GM03348 (cell line): ENCODE results near the gene ZCCHC14.
"Not testable (repeated sequence)": the region's sequence is repeated elsewhere in the genome, so short reads cannot be mapped to it uniquely, and the experiment has no call there.

Experiments
- DNase-seq: peaks from one replicate; pipeline ENCODE4 v3.0.0; 2012; ENCODE audit warnings: low spot score

ZCCHC14 gene

GRCh38 chr16:87497023-87497766 is 4.4 kb upstream of the ZCCHC14 start:
- not testable (repeated sequence) for DNase-seq

GRCh38 chr16:87496447-87496801 is 3.6 kb upstream of the ZCCHC14 start:
- DNase-seq: no peak

- no peak for DNase-seq
These were observed 3.0 kb upstream of the ZCCHC14 start for GRCh38 chr16:87495578-87496446.

- no peak for DNase-seq
These were observed 920 bp upstream of the ZCCHC14 start for GRCh38 chr16:87493608-87494280.

- no peak for DNase-seq
These were observed 563 bp downstream of the ZCCHC14 start for GRCh38 chr16:87492291-87492630.

GRCh38 chr16:87491522-87492290 is 1.1 kb downstream of the ZCCHC14 start:
- no peak for DNase-seq

- DNase-seq: not testable (repeated sequence)
These were observed 1.9 kb downstream of the ZCCHC14 start for GRCh38 chr16:87490799-87491521.

GRCh38 chr16:87490096-87490798 is 2.6 kb downstream of the ZCCHC14 start:
- no peak for DNase-seq

- DNase-seq: no peak
These were observed 3.3 kb downstream of the ZCCHC14 start for GRCh38 chr16:87489434-87490045.

GRCh38 chr16:87488960-87489359 is 3.9 kb downstream of the ZCCHC14 start:
- not testable (repeated sequence) for DNase-seq

- DNase-seq: peak; percentile 50
These were observed 5.4 kb downstream of the ZCCHC14 start for GRCh38 chr16:87487361-87487924.

GRCh38 chr16:87486713-87487247 is 6.0 kb downstream of the ZCCHC14 start:
- no peak for DNase-seq

GRCh38 chr16:87486282-87486681 is 6.5 kb downstream of the ZCCHC14 start:
- no peak for DNase-seq

GRCh38 chr16:87485792-87486191 is 7.0 kb downstream of the ZCCHC14 start:
- not testable (repeated sequence) for DNase-seq

- no peak for DNase-seq
These were observed 8.1 kb downstream of the ZCCHC14 start for GRCh38 chr16:87484487-87485331.

- DNase-seq: no peak
These were observed 9.3 kb downstream of the ZCCHC14 start for GRCh38 chr16:87483481-87483880.

GRCh38 chr16:87482670-87483069 is 10.2 kb downstream of the ZCCHC14 start:
- DNase-seq: not testable (repeated sequence)

GRCh38 chr16:87482266-87482665 is 10.6 kb downstream of the ZCCHC14 start:
- no peak for DNase-seq

GRCh38 chr16:87481711-87482110 is 11.1 kb downstream of the ZCCHC14 start:
- DNase-seq: not testable (repeated sequence)
